ENCODE data around the gene TENT4A.

DNA sequence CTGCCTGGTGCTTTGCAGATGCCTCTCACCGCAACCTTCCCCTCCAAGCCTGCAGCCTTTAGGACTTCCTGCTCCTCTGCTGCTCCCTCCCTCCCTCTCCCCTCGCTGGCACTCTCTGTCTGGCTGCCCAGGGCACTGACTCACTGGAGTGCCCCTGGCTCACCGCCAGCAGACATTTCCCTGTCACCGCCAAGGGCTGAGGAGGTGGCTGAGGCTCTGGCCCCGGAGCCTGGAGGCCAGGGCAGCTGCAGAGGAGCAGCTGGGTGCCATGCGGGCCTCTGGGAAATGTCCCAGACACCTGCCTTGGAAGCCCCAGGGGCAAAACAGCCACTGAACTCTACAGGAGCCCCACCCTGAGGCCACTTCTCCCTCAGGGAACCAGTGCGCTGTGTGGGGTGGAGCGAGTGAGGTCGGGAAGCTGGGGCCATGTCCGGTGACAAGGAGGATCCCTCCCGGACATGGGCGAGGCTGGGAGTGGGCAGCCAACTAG is 53.4 kb downstream of the TENT4A start:
- TF ChIP-seq, protein P1, sequence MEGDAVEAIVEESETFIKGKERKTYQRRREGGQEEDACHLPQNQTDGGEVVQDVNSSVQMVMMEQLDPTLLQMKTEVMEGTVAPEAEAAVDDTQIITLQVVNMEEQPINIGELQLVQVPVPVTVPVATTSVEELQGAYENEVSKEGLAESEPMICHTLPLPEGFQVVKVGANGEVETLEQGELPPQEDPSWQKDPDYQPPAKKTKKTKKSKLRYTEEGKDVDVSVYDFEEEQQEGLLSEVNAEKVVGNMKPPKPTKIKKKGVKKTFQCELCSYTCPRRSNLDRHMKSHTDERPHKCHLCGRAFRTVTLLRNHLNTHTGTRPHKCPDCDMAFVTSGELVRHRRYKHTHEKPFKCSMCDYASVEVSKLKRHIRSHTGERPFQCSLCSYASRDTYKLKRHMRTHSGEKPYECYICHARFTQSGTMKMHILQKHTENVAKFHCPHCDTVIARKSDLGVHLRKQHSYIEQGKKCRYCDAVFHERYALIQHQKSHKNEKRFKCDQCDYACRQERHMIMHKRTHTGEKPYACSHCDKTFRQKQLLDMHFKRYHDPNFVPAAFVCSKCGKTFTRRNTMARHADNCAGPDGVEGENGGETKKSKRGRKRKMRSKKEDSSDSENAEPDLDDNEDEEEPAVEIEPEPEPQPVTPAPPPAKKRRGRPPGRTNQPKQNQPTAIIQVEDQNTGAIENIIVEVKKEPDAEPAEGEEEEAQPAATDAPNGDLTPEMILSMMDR (conservative IDR thresholded peaks at IDR 0.05), result no peak
- no peak for TF ChIP-seq ZFX (IDR thresholded peaks at IDR 0.05)

All from C4-2B (cell line).